Astrocyte (in vitro differentiated cells and primary cell): ENCODE results near the gene DRG1. TPM values are rescaled to one million over a fixed set of nuclear protein-coding genes. Genes with fewer than 3 reads are reported as not detected.
"Not testable (repeated sequence)": the region's sequence is repeated elsewhere in the genome, so short reads cannot be mapped to it uniquely, and the experiment has no call there.

Experiments used
- DNase-seq: peaks from one replicate; pipeline ENCODE4 v3.0.0-alpha.2; 2010; ENCODE audit warnings: low read depth
- FAIRE-seq: peaks from 2 replicates; lab custom pipeline; 2011; peaks lifted over from hg19 to GRCh38; lab: Jason Lieb, UNC
- H2AFZ ChIP-seq: 2 replicates; pipeline ENCODE4 v1.6.0; 2012; ENCODE audit warnings: low read depth, low read length, inconsistent platforms
- H3K27ac ChIP-seq: 2 replicates; pipeline ENCODE4 v1.5.1; 2011; ENCODE audit warnings: low read depth, low read length, inconsistent platforms
- H3K27me3 ChIP-seq: 2 replicates; pipeline ENCODE4 v1.6.0; 2011; ENCODE audit warnings: low read length, inconsistent platforms; ENCODE audit not compliant: insufficient read depth
- H3K36me3 ChIP-seq: 2 replicates; pipeline ENCODE4 v1.5.1; 2011; ENCODE audit warnings: low read length, inconsistent platforms; ENCODE audit not compliant: insufficient read depth
- H3K4me1 ChIP-seq: 2 replicates; pipeline ENCODE4 v1.5.1; 2011; ENCODE audit warnings: low read length, inconsistent platforms; ENCODE audit not compliant: insufficient read depth
- H3K4me2 ChIP-seq: 2 replicates; pipeline ENCODE4 v1.6.0; 2012; ENCODE audit warnings: low read length, inconsistent platforms
- H3K4me3 ChIP-seq: 2 replicates; pipeline ENCODE4 v1.5.1; 2011; ENCODE audit warnings: low read depth, mild to moderate bottlenecking, low read length, inconsistent platforms; ENCODE audit not compliant: insufficient read depth
- H3K79me2 ChIP-seq: 2 replicates; pipeline ENCODE4 v1.6.0; 2012; ENCODE audit warnings: mild to moderate bottlenecking, low read length, inconsistent platforms; ENCODE audit not compliant: insufficient read depth
- H3K9ac ChIP-seq: 2 replicates; pipeline ENCODE4 v1.6.0; 2012; ENCODE audit warnings: mild to moderate bottlenecking, low read length, inconsistent platforms
- H3K9me3 ChIP-seq: 2 replicates; pipeline ENCODE4 v1.5.1; 2012; ENCODE audit warnings: low read depth, mild to moderate bottlenecking, low read length, inconsistent platforms; ENCODE audit not compliant: insufficient read depth
- H4K20me1 ChIP-seq: 2 replicates; pipeline ENCODE4 v1.6.0; 2012; ENCODE audit warnings: low read length, inconsistent platforms; ENCODE audit not compliant: insufficient read depth
- H3K27ac Mint-ChIP-seq: one replicate; pipeline ENCODE4 v1.8.0; 2021; ENCODE audit warnings: mild to moderate bottlenecking, mixed read lengths; ENCODE audit not compliant: unreplicated experiment
- H3K27me3 Mint-ChIP-seq: one replicate; pipeline ENCODE4 v1.8.0; 2021; ENCODE audit warnings: low read depth, mixed read lengths; ENCODE audit not compliant: unreplicated experiment
- H3K36me3 Mint-ChIP-seq: one replicate; pipeline ENCODE4 v1.8.0; 2021; ENCODE audit warnings: low read depth, mixed read lengths; ENCODE audit not compliant: unreplicated experiment
- H3K4me1 Mint-ChIP-seq: one replicate; pipeline ENCODE4 v1.8.0; 2021; ENCODE audit warnings: low read depth, mixed read lengths; ENCODE audit not compliant: unreplicated experiment
- H3K4me3 Mint-ChIP-seq: one replicate; pipeline ENCODE4 v1.8.0; 2021; ENCODE audit warnings: mild to moderate bottlenecking, moderate library complexity, mixed read lengths; ENCODE audit not compliant: unreplicated experiment
- H3K9me3 Mint-ChIP-seq: one replicate; pipeline ENCODE4 v1.8.0; 2021; ENCODE audit warnings: mild to moderate bottlenecking, mixed read lengths; ENCODE audit not compliant: unreplicated experiment
- CTCF ChIP-seq: IDR thresholded peaks from 2 replicates; pipeline ENCODE4 v1.5.1; 2011; ENCODE audit warnings: low read depth, mild to moderate bottlenecking, inconsistent platforms, low read length, moderate library complexity; ENCODE audit not compliant: insufficient read depth
- EZH2 ChIP-seq: IDR thresholded peaks from 2 replicates; pipeline ENCODE4 v1.6.1; 2012; ENCODE audit warnings: mild to moderate bottlenecking, low read length, inconsistent platforms; ENCODE audit not compliant: insufficient read depth
- total RNA-seq: library from RNA; stranded (reverse); gene quantifications from 2 replicates; pipeline ENCODE4 v1.2.1, GENCODE V29; 2021

Gene DRG1
- total RNA-seq, 1 donor from 2014 or later, result 59.6 TPM

GRCh38 chr22:31377612-31378011 is 21.8 kb upstream of the DRG1 start:
- Mint-ChIP-seq H3K27ac (no peak overlapping the region), H3K4me3 (no peak overlapping the region), H3K36me3 (no peaks in the 10 kb centered on the region), H3K4me1 (no peaks in the 10 kb centered on the region), H3K27me3 (peaks cover 3% of the 10 kb centered on the region), H3K9me3 (no peaks in the 10 kb centered on the region)
- Histone ChIP-seq H4K20me1 (no peaks in the 10 kb centered on the region), H2AFZ (no peak overlapping the region), H3K4me3 (no peak overlapping the region), H3K9ac (no peak overlapping the region), H3K9me3 (no peaks in the 10 kb centered on the region), H3K4me2 (no peak overlapping the region), H3K79me2 (no peaks in the 10 kb centered on the region), H3K36me3 (no peaks in the 10 kb centered on the region), H3K27ac (no peak overlapping the region), H3K4me1 (no peaks in the 10 kb centered on the region), H3K27me3 (peaks cover 2% of the 10 kb centered on the region)
- no peak for FAIRE-seq
- TF ChIP-seq CTCF (no peak), EZH2 (no peak)
- no peak for DNase-seq

- Histone ChIP-seq H3K27me3 (peaks cover 2% of the 10 kb centered on the region), H3K4me3 (no peak overlapping the region), H3K36me3 (no peaks in the 10 kb centered on the region), H3K27ac (no peak overlapping the region), H2AFZ (no peak overlapping the region), H4K20me1 (no peaks in the 10 kb centered on the region), H3K4me2 (no peak overlapping the region), H3K79me2 (no peaks in the 10 kb centered on the region), H3K9me3 (no peaks in the 10 kb centered on the region), H3K9ac (no peak overlapping the region), H3K4me1 (no peaks in the 10 kb centered on the region)
- no peak for TF ChIP-seq EZH2
- TF ChIP-seq CTCF, result no peak
- Mint-ChIP-seq H3K36me3 (no peaks in the 10 kb centered on the region), H3K27me3 (peaks cover 3% of the 10 kb centered on the region), H3K4me1 (no peaks in the 10 kb centered on the region), H3K9me3 (no peaks in the 10 kb centered on the region), H3K27ac (no peak overlapping the region), H3K4me3 (no peak overlapping the region)
- DNase-seq (peak; percentile 16), FAIRE-seq (no peak)
Observed at GRCh38 chr22:31378123-31378522, 21.3 kb upstream of the DRG1 start.

GRCh38 chr22:31378651-31379050 is 20.8 kb upstream of the DRG1 start:
- not testable (repeated sequence) for H3K27ac Mint-ChIP-seq, H4K20me1 ChIP-seq, H3K27me3 Mint-ChIP-seq, DNase-seq, H3K9me3 Mint-ChIP-seq, H3K4me3 ChIP-seq, H3K4me1 ChIP-seq, H3K36me3 ChIP-seq, H3K27me3 ChIP-seq, H3K9me3 ChIP-seq, H3K4me1 Mint-ChIP-seq, H2AFZ ChIP-seq, H3K79me2 ChIP-seq, FAIRE-seq, H3K27ac ChIP-seq, H3K4me2 ChIP-seq, H3K36me3 Mint-ChIP-seq, H3K4me3 Mint-ChIP-seq, H3K9ac ChIP-seq
